MM.1S (cell line): Measurements from ENCODE around the gene LRMDA.

ENCODE experiments used
- CTCF ChIP-seq: fragments of 300-600 bp; sonication (generic); IDR thresholded peaks from 2 replicates; pipeline ENCODE4 v1.5.1; 2016; ENCODE audit warnings: antibody characterized with exemption, low read length, mixed read lengths
- EZH2 ChIP-seq: fragments of 300-600 bp; sonication (generic); optimal IDR thresholded peaks from 2 replicates; pipeline ENCODE3; 2017; ENCODE audit warnings: low read depth, mild to moderate bottlenecking, antibody characterized with exemption, low read length, mixed read lengths

GRCh38 chr10:75622503-75622902, 191.1 kb downstream of the LRMDA start:
- no peak for TF ChIP-seq CTCF
- TF ChIP-seq EZH2 = no peak
